Stimulated activated naive CD4-positive, alpha-beta T cell treated with Interleukin-2 at 50 U/mL for 16 hours (primary cell): Measurements from ENCODE around the gene MRM2.

Experiments used
- DNase-seq: peaks from one replicate; lab custom pipeline; 2025; lab: John Stamatoyannopoulos, UW

Gene MRM2

DNA sequence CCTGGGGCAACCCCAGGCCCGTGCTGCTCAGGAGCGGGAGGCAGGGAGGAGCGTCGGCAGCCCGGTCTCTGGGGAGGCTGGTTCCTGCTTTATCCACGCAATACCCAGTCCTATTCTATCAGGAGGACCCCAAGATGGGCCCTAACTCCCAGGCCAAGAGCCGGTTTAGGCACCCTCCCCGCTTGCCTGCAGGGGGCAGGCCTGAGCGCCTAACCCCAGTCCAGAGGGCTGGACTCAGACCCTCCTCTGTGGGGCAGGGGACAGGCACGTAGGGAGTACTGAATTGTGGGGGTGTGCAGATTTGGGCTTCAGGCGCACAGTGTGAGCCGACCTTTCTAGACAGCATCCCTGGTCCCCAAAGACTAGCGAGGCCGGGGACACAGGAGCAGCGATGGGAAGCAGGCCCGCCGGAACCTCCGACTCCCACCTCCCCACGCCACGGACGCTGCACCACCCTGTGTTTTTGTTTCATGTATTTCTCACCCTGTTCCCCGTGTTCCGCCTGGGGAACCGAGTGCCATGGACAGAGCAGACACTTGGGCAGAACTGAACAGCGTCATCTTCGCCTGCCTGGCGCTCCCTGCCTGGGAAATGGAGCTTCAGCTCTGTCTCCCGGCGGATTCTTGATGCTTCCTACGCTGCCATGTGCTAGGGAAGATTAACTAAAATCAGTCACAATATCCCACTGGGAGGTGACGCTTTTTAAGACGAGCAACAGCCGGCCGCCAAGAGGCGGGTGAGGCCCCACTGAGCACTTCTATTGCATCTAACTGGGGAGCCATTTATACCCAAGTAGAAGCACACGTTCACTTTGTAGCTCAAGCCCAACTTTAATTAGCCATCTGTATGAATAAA, 5.4 kb upstream of the MRM2 start:
- DNase-seq: no peak

DNA sequence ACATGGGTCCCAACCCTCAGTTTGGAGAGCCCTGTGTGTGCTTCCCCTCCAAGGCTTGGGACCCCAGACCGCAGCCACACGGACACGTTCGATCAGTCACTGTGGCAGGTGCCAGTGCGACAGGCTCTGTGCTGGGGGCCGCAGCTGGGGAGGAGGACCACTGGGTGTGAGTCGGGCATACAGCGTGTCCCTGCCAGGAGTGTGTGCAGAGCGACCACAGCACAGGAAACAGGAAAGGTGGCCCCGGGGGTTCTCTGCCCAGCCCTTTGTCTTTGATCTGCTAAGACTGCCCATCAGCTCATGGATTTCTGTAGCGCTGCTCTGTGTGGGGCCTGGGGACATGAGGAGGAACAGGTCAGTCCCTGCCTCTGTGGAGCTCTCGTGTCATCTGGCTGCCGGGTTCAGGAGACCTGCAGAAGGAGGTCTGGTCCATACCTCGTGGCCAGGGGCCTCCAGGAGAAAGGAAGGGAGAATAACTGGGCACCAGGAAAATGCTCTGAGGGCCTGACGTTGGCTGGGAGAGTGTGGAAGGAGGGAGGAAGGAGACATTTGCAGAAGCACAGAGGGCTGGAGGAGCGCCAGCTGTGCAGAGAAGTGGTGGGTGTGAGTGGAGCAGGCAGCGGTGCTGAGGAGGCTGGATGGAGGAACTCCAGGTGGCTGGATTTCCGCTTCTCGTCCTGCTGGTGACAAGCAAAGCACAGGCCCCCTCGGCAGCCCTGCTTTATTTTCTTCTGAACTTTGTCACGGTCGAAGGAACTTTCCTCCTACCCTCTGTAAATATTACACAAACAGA, 4.1 kb upstream of the MRM2 start:
- DNase-seq: no peak

GRCh38 chr7:2244404-2244995, 2.5 kb upstream of the MRM2 start:
- no peak for DNase-seq

DNA sequence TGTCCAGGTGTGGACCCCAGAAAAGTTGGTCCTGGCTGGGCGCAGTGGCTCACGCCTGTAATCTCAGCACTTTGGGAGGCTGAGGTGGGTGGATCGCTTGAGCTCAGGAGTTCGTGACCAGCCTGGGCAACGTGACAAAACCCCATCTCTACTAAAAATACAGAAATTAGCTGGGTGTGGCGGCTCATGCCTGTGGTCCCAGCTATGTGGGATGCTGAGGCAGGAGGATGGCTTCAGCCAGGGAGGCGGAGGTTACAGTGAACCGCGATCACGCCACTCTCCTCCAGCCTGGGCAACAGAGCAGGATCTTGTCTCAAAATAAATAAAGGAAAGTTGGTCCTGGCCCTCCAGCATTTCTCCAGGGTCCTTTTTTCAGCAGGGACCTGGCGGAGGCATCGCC, 1.5 kb upstream of the MRM2 start:
- no peak for DNase-seq

DNA sequence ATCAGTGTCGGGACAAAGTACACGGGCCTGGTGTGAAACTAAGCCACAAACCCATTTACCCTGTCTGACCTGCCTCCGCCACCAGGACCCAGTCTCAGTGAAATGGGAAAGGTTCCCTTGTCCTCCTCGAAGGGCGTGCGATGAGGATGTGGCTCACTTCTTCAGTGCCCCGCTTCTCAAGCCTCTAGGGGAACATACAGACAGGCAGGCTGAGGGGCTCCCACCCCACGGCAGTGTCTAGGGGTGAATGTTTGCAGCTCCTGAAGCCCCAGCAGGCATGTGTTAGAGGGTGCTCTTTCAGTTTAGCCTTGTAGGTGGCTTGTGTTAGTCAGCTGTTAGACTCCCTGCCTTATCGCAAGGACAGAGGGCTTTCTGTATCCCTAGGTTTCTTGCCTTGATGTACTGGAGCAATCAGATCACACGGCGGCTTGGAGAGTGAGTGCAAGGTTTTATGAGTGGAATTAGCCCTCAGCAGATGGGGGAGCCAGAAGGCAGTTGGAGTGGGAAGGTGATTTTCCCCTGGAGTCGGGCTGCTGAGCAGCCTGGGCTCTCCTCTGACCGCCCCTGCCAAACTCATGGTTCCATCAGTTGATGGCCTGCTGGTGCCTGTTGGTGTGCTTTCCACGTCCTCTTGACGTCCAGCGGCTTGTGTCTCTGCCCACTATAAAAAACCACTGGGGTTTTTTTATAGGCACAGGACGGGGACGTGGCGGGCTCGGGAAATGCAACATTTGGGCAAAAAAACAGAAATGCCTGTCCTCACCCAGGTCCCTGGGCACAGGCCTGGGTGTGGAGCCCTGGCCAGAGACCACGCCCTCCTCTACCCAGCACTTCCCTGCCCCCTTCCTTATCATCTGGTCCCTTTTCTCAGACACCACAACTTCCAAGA, 780 bp upstream of the MRM2 start:
- DNase-seq: no peak

DNA sequence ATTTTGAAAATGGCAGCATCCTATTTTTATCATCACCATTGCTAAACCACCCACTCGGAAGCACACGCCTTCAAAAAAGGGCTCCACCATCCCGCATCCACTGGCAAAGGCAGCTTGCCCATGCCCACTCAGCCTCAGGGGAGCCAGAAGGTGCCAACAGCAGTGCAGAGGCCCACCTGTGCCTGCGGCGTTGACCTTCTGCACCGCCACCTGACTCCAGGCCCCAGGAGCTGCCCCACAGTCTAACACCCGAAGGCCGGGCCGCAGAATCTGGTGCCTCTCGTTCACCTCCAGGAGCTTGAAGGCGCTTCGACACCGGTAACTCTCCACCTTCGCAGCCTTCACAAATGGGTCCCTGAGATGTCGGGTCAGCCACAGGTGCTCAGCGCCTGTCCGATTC, 2.8 kb downstream of the MRM2 start:
- no peak for DNase-seq

GRCh38 chr7:2237109-2237602, 4.8 kb downstream of the MRM2 start:
- no peak for DNase-seq

GRCh38 chr7:2233926-2234325, 8.1 kb downstream of the MRM2 start:
- no peak for DNase-seq

GRCh38 chr7:2232766-2233520, 9.1 kb downstream of the MRM2 start, which contains the start of gene MAD1L1:
MAD1L1 (minus strand) TSS chr7:2232945; CDS start chr7:2230133, 2,812 bp downstream.
- peak; percentile 85 for DNase-seq

- DNase-seq: peak; percentile 10
Observed at GRCh38 chr7:2231992-2232765, 9.8 kb downstream of the MRM2 start.

DNA sequence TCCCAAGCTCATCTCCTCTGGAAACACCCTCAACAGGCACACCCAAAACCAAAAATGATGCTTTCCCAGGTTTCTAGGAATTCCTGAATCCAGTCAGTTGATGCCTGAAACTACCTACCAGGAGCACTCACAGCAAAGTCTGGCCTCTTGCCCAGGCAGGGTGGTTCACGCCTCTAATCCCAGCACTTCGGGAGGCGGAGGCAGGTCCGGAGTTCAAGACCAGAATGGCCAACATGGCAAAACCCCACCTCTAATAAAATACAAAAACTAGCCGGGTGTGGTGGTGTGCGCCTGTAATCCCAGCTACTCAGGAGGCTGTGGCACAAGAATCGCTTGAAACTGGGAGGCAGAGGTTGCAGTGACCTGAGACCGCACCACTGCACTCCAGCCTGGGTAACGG, 11.1 kb downstream of the MRM2 start:
- DNase-seq: no peak

DNA sequence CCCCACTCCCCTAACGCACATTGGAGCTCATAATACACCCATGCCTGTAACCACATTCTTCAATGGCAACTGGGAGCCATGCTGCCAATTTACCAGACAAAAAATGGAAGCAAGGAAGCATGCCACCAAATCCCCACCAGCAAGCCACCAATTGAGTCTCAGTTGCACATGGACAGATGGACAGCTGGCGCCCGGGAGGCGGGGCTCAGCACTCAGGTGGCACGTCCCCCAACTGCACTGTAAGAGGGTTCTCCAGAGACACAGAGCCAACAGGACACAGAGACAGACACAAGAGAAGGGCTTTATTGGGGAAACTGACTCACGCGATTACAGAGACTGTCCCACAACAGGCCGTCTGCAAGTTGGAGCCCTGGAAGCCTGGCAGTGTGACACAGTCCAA, 11.8 kb downstream of the MRM2 start:
- no peak for DNase-seq

DNA sequence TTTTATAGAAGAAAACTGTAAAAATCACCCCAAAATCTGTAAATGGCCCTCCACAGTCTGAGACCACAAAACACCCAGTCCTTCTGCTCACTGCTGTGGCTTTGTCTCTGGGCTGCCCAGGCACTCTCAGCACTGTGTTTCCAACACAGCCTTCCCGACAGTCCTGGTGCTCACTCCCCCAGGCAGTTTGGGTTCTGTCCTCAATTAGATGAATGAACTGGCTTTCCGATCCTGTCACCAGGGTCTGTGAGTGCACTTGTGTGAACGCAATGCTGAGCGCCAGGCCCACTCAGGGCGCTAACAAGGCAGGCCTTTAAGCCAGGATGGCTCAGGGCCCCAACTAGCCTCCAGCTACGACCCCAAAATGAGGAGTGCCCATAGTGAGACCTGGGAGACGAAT, 12.5 kb downstream of the MRM2 start:
- DNase-seq: no peak

- no peak for DNase-seq
Observed at GRCh38 chr7:2228921-2229320, 13.1 kb downstream of the MRM2 start.

GRCh38 chr7:2227699-2228098, 14.3 kb downstream of the MRM2 start:
- no peak for DNase-seq

DNA sequence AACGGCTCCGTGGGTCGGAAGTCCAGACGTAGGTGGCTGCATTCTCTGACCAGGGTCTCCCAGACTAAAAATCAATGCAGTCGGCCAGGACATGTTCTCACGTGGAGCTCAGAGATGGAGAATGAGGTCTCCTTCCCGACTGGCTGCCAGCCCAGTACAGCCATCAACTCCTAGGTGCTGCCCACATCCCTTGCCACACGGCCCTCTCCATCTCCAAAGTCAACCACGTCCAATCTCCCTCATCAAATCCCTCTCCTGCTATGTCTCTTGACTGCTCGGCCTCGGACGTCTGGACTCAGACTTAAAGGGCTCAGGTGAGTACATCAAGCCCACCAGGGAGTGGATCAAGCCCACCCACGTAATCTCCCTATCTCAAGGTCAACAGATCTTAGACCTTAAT, 16.2 kb downstream of the MRM2 start:
- DNase-seq: no peak

GRCh38 chr7:2225336-2225735, 16.7 kb downstream of the MRM2 start:
- no peak for DNase-seq

DNA sequence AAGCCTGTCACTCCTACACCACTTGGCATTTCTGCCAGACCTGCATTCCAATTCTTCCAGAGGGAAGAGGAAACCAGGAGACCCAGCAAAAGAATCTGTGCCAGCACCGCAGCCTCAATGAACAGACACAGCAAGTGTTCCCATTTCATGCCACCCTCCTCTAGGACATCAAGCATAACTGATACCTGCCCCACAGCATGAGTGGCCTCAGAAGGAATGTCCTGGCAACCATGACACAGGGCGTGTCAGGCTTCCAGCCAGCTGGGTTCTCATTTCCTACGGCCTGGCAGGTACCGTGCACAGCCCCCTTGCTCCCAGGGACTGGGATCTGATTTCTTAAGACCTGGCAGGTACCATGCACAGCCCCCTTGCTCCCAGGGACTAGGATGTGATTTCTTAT, 17.1 kb downstream of the MRM2 start:
- DNase-seq: no peak

DNA sequence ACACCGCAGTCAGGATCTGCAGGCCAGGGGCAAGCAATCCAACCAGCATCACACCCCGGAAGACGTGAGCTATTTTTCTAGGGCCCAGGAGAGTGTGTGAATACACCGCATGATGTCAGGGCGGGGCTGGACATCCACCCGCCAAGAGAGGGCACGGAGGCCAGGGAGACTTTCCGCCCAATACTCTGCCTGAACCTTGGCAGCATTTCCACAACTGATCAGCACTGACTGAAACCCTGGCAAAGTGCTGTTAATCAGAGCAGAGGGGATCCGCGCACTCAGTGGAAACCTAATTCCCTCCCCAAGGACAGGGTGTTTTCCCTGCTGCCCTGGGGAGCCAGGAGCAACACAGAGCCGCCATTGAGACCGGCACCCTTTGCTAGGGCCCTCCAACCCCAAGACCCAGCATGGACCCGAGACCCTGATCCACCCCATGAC, 17.5 kb downstream of the MRM2 start:
- no peak for DNase-seq

DNA sequence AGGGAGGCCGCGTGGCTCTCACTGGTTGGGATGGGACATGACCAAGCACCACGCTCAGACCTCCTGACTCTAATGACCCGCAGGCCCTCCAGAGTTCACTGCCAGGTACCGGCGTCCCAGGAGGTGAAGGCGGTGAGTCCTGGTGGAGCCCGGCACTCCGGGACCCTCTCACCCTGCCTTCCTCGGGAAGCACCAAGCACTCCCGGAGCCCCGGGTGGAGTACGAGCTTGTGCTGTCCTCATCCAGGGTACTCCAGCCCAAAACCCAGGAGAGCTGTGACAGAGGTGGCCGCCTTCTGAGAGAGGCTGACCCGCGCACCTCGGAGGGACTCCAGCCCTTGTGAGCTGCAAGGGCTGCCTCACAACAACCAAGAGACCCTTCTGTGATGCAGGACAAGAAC, 18.7 kb downstream of the MRM2 start:
- no peak for DNase-seq
